ENCODE measurements around the gene CDC123.
A peak's percentile ranks its signal among the peaks of the same experiment; 100 is the strongest.
"Not testable (repeated sequence)": the region's sequence is repeated elsewhere in the genome, so short reads cannot be mapped to it uniquely, and the experiment has no call there.

CDC123 gene, protein sequence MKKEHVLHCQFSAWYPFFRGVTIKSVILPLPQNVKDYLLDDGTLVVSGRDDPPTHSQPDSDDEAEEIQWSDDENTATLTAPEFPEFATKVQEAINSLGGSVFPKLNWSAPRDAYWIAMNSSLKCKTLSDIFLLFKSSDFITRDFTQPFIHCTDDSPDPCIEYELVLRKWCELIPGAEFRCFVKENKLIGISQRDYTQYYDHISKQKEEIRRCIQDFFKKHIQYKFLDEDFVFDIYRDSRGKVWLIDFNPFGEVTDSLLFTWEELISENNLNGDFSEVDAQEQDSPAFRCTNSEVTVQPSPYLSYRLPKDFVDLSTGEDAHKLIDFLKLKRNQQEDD

DNA sequence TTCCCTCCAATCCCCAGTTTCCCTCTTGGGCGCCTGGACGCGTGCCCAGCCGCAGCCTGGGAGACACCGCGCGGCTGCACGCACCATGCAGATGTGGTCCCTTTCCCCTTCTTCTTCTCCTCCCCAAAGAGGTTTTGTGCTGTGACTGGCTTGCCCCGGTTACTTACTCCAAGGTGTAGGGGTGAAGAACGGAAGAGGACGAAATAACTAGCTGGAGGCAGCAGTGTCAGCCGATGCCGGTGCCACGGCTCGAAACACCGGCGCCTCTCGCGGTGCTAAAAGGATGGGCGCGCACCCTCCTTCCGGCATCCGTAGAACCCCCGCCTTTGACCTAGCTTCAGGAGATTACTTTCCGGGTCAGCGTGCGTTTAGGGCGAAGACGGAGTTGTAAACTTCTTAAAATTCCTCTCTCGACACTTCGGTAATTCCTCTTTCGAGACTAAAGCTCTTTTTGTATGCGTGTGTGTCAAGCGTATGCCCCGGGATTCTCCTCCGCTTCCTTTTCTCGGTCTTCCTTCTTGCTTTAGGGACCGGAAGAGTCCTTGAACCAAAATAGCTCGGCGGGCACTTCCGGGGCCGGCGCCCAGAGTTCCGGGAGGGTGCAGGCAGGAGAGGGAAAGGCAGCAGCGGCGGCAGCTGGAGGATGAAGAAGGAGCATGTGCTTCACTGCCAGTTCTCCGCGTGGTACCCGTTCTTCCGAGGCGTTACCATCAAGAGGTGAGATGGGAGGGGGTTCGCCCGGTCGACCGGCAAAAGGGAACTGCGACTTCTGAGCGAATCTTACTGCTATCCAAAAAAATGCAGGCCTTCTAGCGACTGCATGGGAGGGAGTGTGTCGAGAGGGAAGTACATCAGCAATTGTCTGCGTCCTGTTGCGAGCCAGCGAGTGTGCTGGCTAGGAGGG lies at the start of gene CDC123, which contains the start of gene NUDT5:
CDC123 (plus strand) TSS at position 586 of the 904 bp plus-strand sequence; CDS start at position 644, 58 bp downstream.
NUDT5 (minus strand) TSS at position 289 of the 904 bp plus-strand sequence. CDS start 9,600 bp downstream, outside the sequence.
- DNase-seq, result peak; percentile 67

DNA sequence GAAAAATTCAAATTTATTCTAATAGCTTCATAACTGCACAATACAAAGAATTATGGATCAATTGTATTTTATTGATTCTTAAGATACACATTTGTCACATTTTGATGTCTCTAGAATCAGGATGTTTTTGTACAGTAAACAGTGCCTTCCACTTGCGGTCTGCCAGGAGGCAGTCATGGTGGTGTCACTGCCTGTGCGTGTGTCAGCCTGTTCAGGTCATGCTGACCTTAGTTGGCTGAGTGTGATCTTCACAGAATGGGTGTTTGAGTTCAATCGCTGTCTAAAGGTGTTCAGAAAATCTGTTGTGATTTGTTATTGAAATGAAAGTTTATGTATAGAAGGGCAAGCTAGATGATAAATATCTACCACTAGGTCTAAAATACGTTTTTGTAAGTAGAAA lies 45.8 kb upstream of the CDC123 start:
- no peak for DNase-seq

DNA sequence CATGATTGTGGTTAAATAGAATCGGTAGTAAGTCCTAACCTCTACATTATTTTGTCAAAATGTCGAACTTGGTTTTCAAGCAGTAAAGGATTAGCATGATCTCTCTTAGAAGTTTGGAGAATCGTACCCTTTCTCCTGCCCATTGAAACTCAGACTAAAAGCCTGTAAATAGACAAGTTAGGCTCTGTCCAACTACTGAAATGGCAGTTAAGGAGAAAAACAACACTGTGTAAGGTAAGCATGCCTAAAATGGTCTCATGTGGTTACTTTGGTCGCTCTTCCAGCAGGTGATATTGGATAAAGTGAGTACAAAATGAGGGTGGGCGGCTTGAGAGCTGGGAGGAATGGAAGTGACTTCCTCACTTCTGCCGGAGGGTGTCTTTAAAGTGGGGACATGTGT lies 41.5 kb upstream of the CDC123 start:
- no peak for DNase-seq

DNA sequence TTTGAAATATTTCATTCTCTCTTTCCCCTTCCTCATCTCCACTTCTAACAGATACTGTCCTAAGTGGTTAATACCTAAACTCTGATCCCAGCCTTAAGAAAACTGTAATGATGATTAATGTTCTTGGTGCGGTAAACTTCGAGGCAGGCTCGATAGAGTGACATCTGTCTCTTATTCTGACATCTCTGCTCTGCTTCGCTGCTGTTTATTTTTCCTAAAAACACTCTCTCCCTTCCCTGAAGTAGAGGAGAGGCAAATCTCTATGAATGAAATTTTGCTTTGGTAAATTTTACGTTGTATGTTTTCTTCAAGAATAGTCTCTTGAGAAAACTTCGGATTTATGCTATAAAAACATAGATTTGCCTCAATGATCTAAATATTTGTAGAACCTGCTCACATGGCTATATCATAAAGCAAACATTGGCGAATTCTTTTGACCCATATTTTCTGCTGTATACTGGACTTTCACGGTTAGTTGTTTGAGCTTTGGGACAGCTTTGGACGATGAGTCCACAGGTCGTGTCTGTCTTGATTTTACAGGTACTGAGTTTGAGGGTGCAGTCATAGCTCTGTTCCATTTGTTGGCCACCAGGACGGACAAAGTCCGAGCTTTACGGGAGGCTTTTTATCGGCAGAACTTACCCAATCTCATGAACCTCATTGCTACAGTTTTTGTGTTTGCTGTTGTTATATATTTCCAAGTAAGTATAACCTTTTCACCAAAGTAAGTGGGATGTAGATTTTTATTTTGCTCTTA lies 39.4 kb upstream of the CDC123 start:
- DNase-seq, result no peak

DNA sequence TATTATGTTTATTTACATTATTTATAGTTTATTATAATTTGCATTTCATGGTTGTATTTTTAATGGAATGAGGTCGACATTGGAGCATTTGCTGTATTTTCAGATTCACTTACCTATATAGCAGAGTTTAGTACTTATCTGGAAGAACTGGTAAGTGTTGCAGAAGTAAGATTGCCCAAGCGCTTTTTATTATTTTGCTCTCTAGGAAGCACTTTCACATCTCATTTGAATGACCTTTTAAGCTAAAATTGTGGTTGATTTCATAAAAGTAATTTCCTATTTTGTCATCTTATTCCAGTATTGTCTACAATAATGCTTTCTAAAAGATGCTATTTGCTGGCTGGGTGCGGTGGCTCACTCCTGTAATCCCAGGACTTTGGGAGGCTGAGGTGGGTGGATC lies 37.9 kb upstream of the CDC123 start:
- no peak for DNase-seq

DNA sequence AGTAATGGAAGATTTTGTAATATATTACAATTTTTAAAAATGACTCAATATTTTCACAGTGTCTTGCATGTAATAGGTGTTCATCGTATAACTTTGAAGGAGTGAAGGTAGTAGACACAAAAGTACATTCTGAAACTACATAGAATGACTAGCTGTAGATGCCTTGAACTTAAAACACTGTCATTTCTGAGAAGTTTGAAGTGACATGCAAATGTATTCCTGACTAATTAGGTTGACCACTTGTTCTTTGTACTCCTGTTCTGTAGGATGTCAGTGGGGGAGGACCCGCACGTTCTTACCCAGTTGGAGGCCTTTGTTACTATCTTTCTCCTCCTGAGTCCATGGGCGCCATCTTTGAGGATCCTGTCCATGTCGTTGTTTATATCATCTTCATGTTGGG lies 35.3 kb upstream of the CDC123 start:
- DNase-seq, result no peak

DNA sequence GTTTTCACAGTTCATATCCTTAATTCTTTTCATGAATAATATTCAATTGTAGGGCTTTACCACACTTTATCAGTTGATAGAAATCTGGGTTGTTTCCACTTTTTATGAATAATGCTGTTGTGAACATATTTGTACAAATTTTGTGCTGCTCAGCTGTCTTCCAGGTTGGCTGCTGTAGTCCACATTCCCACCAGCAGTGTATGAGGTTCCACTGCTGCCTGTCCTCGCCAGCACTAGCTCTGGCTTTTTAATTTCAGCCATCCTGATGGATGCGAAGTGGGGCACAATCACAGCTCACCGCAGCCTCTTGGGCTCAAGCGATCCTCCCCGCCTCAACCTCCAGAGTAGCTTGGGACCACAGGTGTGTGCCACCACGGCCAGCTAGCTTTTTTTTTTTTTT lies 33.1 kb upstream of the CDC123 start:
- no peak for DNase-seq

DNA sequence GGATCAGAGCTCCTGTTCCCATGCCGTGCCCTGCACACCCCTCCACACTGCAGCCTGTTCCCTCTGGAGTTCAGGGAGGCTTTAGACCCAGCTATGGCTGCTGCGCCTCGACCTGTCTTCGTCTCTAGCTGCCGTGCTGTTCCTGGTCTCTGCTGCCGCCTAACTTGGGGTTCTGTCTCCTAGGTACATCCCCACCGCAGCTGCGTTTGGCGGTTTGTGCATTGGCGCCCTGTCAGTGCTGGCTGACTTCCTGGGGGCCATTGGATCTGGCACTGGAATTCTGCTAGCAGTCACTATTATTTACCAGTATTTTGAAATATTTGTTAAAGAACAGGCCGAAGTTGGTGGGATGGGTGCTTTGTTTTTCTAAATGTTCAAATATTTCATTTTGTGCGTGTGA lies 31.9 kb upstream of the CDC123 start:
- no peak for DNase-seq

DNA sequence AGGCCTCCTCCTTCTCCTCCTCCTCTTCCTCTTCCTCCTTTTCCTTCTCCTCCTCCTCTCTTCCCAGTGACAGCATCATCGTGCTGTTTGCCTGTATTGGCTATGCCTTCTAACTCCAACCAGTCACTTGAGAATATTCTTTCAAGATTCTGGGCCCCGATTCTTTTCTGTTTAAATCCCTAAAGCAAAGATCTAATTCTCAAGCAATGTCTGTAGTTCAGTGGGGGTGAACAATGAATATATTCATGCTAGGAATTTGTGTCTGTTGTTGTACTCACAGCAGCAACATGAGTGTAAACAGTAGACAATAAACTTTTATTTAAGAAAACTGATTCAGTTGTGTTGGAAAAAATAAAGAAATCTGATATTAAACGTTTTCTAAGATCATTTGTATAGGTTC lies 31.0 kb upstream of the CDC123 start:
- DNase-seq, result no peak

DNA sequence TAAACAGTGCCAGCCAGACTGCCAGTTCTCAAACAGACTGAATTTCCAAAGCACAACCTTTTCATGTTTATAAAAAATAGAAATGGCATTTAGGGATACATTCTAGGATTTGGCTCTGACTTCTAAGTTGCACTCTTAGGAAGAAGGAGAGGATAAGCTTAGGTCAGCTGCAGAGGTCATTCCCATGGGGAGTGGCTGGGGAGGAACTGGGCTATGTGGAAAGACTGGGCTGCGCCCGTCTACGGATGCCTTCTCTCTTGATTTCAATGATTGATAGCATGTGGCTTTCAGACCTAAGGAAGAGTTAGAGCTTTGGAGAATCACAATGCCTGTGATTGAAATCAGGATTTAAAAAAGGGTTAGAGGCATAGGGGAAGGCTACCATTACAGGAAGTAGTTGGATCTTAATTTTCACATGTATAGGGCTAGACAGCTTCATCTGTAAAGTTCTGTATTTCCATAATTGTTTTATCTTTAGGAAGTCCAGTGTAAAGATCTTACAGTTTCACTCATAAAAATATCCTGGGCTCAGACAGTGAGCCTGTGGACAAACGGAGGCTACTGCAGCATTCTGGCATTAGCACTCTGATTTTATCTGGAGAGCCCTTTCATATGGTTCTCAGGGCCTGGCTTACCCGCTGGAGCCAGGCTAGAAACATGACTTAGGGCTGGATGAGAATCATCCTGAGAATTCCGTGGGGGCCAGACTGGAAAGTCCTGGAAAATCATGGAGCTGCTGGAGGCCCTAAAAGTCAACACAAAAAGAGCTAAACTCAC lies 29.8 kb upstream of the CDC123 start:
- DNase-seq, result no peak

DNA sequence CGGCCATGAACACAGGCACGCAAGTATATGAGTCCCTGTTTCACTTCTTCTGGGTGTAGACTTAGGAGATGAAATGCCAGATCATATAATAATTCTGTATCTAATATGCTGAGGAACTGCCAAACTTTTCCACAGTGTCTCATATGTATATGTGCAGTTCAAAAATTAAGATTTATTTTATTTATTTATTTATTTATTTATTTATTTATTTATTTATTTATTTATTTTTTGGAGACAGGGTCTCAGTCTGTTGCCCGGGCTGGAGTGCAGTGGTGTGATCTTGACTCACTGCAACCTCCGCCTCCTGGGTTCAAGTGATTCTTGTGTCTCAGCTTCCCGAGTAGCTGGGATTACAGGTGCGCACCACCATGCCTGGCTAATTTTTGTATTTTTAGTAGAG lies 24.5 kb upstream of the CDC123 start:
- not testable (repeated sequence) for DNase-seq

DNA sequence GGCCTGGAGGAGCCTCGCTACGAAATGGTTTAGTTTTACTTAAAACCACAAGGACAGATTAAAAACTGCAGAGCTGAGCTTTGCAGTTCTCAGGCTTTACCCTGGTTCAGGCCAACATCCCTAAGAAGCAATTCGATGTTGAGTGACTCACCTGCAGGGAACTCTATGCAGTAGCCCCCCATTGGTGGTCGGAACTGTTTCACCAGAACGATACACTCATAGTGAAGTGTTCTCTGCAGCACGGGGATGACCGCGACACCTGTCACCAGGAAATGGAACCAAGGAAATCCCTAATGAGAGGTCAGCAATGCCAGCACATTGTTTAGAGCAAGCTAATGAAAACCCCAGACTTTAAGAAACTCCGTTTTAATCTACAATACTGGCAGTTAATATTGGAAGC lies 18.3 kb upstream of the CDC123 start:
- no peak for DNase-seq

DNA sequence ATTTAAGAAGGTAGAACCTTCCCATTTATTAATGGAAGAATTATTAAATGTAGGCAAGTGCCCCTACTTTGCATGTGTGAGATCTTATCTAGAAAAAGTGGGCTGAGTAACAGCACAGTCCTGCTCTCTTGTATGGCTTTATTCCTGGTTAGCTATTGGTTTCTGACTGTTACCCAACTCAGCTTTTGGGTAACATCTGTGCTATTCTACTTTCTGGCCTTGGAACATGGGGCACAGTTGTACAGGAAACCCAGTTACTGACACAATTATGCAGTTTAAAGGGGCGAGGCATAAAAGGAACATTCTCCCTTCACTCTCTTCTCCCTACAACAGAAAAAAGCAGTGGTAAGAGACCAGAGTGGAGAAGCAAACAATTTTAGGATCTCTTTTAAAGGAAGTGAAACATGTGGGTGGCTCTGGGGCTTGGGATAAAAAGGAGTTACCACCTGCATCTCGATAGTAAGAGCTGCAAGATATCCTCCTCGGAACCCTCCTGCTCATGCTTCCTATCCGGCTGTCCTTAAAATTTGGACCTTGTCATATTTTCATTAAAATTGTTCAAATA lies 16.3 kb upstream of the CDC123 start:
- DNase-seq, result no peak

DNA sequence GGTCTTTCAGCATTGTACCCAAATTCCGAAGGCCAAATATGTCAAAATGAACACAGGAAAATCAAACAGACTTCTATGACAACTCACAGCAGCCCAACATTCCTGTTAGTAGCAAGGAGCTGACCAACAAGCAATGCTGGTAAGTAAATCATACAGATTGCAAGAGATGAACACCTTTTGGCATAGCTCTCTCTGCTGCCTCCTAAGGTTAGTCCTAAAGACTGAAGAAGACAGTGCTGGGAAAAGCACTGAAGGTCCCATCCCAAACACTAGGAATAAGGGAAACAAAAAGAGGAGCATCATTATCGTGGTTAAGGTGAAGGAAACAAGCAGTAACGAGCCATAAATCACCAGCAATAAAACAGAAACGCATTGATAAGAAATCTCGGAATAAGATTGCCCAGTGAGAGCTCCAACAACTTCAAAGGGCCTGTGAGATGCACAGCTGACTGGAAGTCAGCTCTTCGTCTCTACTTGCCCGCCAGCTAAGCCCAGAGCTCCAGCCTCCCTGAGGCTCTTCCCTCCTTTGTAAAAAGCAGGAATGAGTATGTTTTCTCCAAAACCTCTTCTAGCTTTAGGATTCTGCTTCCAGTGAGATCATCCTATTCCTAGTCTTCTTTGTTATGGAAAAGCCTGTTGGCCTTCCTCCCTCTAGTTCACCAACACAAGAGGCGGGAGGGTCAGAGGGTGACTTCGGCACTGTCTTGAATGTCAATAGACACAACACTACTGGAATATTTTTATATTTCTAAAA lies 15.6 kb upstream of the CDC123 start:
- no peak for DNase-seq

DNA sequence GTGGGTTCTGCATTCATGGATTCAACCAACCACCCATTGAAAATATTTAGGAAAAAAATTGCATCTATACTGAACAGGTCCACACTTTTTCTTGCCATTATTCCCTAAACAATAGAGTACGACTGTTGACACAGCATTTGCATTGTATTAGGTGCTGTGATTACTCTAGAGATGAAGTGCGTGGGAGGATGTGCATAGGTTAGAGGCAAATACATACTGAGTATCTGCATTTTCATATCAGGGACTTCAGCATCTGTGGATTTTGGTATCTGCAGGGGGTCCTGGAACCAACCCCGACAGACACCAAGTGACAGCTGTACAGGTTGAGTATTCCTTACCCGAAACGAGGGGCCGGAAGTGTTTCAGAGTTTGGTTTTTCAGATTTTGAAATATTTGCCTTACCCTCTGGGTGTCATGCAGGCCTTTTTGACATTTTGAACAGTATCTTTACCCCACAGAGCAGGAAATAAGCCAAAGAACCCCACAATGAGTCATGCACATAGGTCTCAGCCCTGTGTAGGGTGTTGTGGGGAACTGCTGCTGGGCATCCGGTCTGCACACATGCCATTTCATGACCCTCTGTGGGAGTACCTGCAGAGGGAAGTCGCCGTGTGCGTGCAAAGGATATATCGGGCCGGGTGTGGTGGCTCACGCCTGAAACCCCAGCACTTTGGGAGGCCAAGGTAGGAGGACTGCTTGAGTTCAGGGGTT lies 14.8 kb upstream of the CDC123 start:
- DNase-seq, result no peak

DNA sequence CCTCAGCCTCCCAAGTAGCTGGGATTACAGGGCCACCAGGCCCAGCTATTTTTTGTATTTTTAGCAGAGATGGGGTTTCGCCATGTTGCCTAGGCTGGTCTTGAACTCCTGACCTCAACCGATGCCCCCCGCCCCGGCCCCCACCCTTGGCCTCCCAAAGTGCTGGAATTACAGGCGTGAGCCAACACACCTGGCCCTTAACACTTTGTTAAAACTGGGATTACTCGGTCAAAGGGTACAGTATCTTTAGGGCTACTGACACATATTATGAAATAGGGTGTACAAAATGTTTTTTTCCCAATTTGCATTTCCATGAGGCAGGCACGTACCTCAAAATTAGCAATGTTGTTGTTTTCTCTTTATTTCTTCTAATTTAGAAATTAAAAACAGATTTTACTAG lies 11.8 kb upstream of the CDC123 start:
- no peak for DNase-seq

DNA sequence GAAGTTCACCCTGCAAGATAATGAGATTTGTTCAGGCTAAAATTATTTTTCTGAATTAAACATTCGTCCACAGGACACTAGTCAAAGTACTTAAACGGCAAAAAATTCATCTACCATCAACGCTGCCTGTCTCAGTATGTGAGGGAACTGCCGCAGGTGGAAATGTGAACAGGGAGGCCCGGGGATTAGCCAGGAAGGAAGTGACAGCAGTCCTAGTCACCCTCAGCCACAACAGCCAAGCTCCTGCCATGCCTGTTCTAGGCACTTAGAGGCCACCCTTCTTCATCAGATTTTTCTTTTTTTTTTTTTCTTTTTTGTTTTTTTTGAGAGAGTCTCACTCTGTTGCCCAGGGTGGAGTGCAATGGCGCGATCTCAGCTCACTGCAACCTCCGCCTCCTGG lies 9.7 kb upstream of the CDC123 start:
- DNase-seq, result no peak

DNA sequence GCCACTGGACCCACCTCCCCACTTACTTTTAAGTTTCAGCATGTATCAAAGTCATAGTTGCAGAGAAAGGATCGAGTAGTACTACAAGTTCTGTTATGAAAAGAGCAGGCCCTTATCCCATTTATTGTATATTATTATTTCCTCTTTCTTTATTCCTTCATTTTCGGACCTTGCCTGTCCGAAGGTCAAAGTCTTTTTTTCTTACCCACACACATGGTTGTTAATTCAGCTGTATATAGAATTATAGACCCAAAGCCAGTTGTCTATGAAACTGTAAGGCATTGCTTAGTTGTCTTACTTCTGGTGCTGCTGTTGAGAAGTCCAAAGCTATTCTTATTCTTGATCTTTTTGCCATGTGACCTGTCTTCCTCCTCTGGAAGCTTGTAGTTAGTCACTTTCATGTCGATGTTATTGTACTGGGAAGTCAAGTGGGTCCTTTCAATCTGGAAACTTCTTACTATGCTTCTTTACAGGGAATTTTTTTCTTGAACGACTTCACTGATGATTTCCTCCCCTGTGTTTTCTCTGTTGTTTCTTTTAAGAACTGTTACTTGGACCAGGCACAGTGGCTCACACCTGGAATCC lies 8.6 kb upstream of the CDC123 start:
- no peak for DNase-seq

DNA sequence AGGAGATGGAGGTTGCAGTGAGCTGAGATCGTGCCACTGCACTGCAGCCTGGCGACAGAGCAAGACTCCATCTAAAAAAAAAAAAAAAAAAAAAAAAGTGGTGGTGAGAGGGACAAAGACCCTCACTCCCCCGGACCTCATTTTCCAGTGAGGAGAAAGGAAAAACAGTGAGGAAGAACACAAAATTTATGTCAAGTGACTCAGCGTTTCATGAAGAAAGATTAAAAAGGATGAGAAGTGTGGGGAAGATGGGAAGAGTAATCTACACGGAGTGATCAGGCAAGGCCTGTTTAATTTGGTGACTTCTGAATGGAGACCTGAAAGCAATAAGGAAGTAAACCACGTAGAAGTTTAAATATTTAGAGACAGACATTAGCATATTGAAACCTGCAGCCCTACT lies 7.3 kb upstream of the CDC123 start:
- DNase-seq, result no peak

DNA sequence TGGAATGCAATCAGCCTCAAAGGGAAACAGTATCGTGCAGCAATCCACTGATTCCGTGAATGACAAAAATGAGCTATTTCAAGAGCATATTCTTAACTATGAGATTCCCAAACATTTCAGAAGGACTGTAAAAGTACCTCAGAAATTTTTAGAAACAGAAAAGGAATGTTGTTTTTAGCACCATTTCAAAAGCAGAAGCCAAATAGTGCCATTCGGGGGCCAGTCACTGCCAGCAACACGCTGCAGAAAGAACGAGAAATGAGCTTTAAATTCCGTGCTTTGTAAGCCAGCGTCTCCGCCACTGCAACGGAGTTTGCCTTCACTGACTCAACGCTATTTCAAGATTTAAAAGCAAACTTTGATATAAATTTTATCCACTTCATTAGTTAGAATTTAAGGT lies 6.6 kb upstream of the CDC123 start:
- no peak for DNase-seq

Measured in NCI-H510A (cell line).